Type B pancreatic cell (in vitro differentiated cells): ENCODE data around the gene RCE1. TPM values are rescaled to one million over a fixed set of nuclear protein-coding genes. Genes with fewer than 3 reads are reported as not detected.

Experiments used
- DNase-seq: peaks from one replicate; pipeline ENCODE4 v3.0.0; 2021; ENCODE audit warnings: mixed read lengths; ENCODE audit not compliant: unreplicated experiment; ENCODE audit errors: extremely low spot score
- H3K27ac Mint-ChIP-seq: 2 replicates; pipeline ENCODE4 v1.8.0; 2021; ENCODE audit warnings: mild to moderate bottlenecking, mixed read lengths
- H3K27me3 Mint-ChIP-seq: 2 replicates; pipeline ENCODE4 v1.8.0; 2021; ENCODE audit warnings: mixed read lengths
- H3K36me3 Mint-ChIP-seq: 2 replicates; pipeline ENCODE4 v1.8.0; 2021; ENCODE audit warnings: mixed read lengths
- H3K4me1 Mint-ChIP-seq: one replicate; pipeline ENCODE4 v1.8.0; 2021; ENCODE audit warnings: mixed read lengths; ENCODE audit not compliant: unreplicated experiment
- H3K4me3 Mint-ChIP-seq: 2 replicates; pipeline ENCODE4 v1.8.0; 2021; ENCODE audit warnings: mild to moderate bottlenecking, mixed read lengths
- H3K9me3 Mint-ChIP-seq: 2 replicates; pipeline ENCODE4 v1.8.0; 2021; ENCODE audit warnings: mixed read lengths
- CTCF ChIP-seq: fragments of 200-600 bp; sonication (generic); conservative IDR thresholded peaks from 2 replicates; pipeline ENCODE4 v1.5.0; 2021; ENCODE audit warnings: antibody characterized with exemption, mild to moderate bottlenecking
- total RNA-seq: library from RNA; stranded (reverse); gene quantifications from 2 replicates; pipeline ENCODE4 v1.2.1, GENCODE V29; 2021; ENCODE audit warnings: low replicate concordance

Gene RCE1
- total RNA-seq, 1 donor from 2014 or later, result 25.0 TPM

- TF ChIP-seq CTCF, result no peak
- Mint-ChIP-seq H3K4me1 (no peaks in the 10 kb centered on the region), H3K36me3 (no peaks in the 10 kb centered on the region), H3K27me3 (no peaks in the 10 kb centered on the region), H3K27ac (no peak overlapping the region), H3K9me3 (no peaks in the 10 kb centered on the region), H3K4me3 (no peak overlapping the region)
- no peak for DNase-seq
These were observed 25.0 kb downstream of the RCE1 start for GRCh38 chr11:66868082-66868725.

GRCh38 chr11:66868726-66869566 lies 25.7 kb downstream of the RCE1 start:
- H3K9me3 Mint-ChIP-seq, result no peaks in the 10 kb centered on the region
- peak; percentile 61 for TF ChIP-seq CTCF
- no peaks in the 10 kb centered on the region for H3K36me3 Mint-ChIP-seq
- DNase-seq, result no peak
- no peak overlapping the region for H3K4me3 Mint-ChIP-seq
- no peaks in the 10 kb centered on the region for H3K4me1 Mint-ChIP-seq
- no peak overlapping the region for H3K27ac Mint-ChIP-seq
- no peaks in the 10 kb centered on the region for H3K27me3 Mint-ChIP-seq

GRCh38 chr11:66869567-66869870 lies 26.3 kb downstream of the RCE1 start:
- no peaks in the 10 kb centered on the region for H3K27me3 Mint-ChIP-seq
- no peak for TF ChIP-seq CTCF
- H3K4me3 Mint-ChIP-seq, result no peak overlapping the region
- H3K9me3 Mint-ChIP-seq, result no peaks in the 10 kb centered on the region
- no peak overlapping the region for H3K27ac Mint-ChIP-seq
- DNase-seq, result no peak
- H3K4me1 Mint-ChIP-seq, result peaks cover 4% of the 10 kb centered on the region
- H3K36me3 Mint-ChIP-seq, result no peaks in the 10 kb centered on the region

GRCh38 chr11:66870131-66870530 lies 26.9 kb downstream of the RCE1 start:
- TF ChIP-seq CTCF, result no peak
- Mint-ChIP-seq H3K27me3 (peaks cover 3% of the 10 kb centered on the region), H3K4me1 (peaks cover 10% of the 10 kb centered on the region), H3K9me3 (no peaks in the 10 kb centered on the region), H3K36me3 (no peaks in the 10 kb centered on the region), H3K27ac (no peak overlapping the region), H3K4me3 (no peak overlapping the region)
- DNase-seq, result no peak

GRCh38 chr11:66870616-66871520 lies 27.6 kb downstream of the RCE1 start:
- Mint-ChIP-seq H3K27me3 (peaks cover 3% of the 10 kb centered on the region), H3K27ac (no peak overlapping the region), H3K4me3 (no peak overlapping the region), H3K4me1 (peaks cover 13% of the 10 kb centered on the region), H3K36me3 (no peaks in the 10 kb centered on the region), H3K9me3 (no peaks in the 10 kb centered on the region)
- no peak for TF ChIP-seq CTCF
- DNase-seq, result no peak
